HG03280 (cell line): ENCODE results near the gene SNRPA.
A peak's percentile ranks its signal among the peaks of the same experiment; 100 is the strongest.

Source experiments
- ATAC-seq: cut with Tn5 transposase; IDR thresholded peaks from one replicate; pipeline ENCODE4 v1.9.1; 2021; ENCODE audit warnings: mild to moderate bottlenecking, moderate library complexity; ENCODE audit not compliant: unreplicated experiment

The SNRPA gene

DNA sequence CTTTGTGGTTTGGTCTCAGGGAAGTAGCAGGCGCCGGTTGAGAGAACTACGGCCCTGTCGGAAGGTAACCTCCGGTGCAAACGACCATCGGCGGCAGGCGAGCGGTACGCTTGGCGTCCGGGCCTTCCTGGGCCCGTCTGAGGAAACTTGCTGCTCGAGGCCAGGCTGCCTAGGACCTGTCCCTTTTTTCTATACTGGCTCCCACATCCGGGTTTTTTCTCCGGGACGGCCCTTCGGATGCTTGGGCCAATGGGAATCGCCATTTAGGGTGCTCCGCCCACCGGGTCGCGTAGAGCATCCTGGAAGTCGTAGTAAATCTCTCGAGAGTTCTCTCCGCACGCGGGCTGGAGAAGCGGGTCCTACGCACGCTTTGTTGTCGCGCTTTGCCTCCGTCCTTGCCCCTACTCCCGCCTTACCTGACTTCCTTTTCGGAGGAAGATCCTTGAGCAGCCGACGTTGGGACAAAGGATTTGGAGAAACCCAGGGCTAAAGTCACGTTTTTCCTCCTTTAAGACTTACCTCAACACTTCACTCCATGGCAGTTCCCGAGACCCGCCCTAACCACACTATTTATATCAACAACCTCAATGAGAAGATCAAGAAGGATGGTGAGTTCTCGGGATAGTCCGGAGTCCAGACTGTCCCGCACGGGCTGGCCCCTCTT, at the start of gene SNRPA:
Gene SNRPA (plus strand): TSS at position 330 of the 664 bp plus-strand sequence. CDS start 206 bp downstream, at position 536.
- peak; percentile 53 for ATAC-seq

DNA sequence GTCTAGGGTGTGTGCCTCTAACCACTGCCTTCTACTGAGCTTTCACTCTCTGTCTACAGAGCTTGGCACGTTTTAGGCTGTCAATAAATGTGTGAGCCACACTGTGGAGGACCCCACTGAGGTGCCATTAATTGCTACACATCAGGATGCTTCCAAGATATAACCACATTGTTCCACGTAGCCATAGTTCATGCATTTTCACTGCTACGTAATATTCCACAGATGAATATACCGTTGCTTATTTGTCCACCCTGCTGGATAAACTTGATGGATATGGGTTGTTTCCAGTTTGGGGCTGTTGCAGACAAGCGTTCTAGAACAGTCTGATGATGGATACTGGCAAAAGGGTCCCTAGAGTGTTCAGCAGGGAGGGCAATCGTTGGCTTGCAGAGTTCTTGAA, 49.2 kb upstream of the SNRPA start:
- no peak for ATAC-seq

DNA sequence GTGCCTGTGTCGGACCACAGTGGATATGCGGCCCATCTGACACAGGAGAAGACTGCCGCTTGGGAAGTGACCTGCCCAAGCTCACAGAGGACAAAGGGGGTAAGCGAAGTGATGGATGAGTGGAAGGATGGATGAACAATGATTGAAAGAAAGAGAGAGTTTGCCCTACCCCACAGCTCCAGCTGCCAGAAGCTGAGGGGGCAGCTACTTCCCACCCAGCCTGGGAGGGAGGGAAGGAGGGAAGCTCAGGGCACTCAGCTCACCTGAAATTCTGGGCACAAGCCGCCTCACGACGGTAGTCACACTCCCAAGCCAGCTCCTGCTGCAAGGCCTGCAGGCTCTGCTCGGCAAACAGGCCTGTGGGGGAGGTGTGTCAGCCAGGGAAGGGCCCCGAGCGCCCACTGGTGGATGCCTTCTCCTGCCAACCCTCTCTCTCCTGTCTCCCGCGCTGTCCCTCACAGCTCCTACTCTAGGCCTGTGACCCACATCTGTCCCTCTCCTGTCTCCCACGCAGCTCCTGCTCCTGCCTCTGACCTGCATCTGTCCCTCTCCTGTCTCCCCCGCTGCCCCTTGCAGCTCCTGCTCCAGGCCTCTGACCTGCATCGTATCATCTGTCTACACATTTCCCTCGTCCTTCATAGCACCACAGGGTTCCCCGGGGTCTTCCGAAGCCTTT, 48.5 kb upstream of the SNRPA start:
- ATAC-seq: no peak

DNA sequence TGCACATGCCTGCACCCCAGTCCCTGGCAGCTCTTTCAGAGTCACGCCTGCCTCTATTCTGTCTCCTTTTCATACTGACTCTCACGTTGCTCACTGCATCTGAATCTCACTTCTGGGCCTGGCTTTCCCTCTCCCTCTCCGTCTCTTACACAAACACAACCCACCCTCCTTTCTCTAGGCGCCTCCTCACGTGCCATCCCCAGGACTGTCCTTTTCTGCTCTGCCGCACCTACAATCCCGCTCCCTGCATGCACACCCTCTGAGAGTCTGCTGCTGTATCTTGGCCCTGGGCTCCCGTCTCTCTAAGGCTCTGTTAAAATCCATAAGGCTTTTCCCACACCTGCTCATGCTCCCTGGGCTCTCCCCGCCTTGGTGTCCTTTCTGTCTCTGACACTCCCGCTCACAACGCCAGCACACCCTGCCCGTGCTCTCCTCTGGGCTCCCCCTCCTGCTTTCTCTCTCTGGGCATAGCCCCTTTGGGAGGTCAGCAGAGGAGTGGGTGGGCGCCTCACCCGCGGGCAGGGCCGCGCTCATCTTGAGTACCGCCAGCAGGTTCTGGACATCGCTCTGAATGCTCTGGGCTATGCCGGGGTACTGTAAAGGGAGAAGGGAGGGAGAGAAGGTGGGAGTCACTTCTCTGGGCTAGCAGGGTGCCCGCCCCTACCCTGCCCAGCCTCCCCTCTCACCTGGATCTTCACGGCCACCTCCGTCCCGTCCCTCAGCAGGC, 47.8 kb upstream of the SNRPA start:
- ATAC-seq: no peak

DNA sequence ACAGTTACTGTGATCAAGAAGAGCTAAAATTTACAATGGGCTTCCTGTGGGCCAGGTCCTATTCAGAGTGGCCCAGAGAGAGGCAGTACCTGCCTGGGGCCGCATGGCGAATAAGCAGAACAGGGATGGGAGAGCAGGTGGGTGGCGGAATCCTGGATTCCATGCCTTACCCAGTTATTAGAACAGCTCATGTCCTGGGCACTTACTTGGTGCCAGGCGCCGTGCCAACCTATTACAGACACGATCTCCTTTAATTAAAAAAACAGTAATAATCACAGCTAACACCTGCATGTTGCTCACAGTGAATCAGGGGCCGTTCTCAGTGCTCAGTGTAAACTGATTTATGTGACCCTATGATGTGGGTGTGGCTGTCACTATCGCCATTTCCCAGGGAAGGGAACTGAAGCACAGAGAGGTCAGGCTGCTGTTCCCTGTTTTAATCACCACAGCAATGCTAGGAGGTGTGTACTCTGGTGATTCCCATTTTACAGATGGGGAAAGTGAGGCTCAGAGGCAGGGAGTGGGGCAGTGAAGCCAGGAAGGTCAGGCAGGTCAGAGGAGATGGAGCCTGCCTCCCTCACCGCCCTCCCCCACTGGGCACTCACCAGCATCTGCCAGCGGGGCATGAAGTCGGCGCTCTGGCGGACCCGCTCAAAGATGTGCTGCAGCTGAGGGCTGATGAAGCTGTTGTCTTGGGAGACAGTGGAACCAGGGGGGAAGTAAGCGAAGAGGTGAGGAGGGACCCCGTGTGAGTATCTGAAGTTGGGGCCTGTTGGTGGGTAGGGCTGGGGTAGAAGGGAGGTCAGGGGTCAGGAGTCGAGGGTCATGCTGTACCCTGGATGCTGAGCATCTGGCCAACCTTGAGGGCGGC, 46.3 kb upstream of the SNRPA start:
- ATAC-seq: no peak

DNA sequence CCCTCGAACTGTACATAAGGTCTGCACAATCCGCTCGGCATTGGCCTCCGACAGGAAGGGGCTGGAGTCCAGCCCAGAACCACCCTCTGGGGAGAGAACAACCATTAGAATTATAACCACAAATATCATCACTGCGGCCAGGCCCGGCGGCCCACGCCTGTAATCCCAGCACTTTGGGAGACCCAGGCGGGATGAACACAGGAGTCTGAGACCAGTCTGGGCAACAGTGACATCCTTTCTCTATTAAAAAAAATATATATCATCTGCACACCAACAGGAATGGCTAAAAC, 45.7 kb upstream of the SNRPA start:
- ATAC-seq: no peak

DNA sequence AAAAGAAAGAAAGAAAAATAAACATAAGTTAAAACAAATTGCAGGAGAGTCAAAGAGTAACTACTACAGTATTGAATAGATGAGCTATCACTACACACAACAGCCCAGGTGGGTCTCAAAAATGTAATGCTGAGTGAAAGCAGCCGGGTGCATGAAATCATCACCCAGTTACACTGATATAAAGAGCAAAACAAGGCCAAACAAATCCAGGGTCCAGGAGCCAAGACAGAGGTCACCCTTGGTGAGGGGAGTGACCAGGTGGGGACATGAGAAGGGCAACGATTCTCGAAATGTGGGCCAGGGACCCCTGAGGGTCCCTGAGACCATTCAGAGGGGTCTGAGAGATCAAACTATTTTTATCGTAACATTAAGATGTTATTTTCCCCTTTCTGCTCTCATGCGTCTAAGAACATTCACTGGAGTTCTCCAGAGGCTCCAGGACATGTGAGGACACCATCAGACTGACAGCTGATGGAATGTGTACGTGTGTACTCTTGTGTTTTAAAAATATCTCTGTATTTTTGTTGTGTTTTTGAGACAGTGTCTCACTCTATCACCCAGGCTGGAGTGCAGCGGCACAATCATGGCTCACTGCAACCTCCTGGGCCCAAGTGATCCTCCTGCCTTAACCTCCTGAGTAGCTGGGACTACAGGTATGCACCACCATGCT, 44.9 kb upstream of the SNRPA start:
- ATAC-seq: no peak

DNA sequence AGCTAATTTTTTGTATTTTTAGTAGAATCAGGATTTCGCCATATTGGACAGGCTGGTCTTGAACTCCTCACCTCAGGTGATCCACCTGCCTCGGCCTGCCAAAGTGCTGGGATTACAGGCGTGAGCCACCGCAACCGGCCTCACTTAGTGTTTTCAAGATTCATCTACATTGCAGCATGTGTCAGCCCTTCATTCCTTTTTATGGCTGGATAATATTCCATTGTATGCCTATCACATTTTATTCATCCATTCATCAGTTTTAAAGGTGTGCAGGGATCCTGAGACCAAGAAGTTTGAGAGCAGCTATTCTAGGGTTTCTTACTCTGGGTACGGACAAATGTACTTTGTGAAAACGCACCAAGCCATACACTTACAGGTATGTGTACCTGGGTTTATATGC, 43.4 kb upstream of the SNRPA start:
- no peak for ATAC-seq

DNA sequence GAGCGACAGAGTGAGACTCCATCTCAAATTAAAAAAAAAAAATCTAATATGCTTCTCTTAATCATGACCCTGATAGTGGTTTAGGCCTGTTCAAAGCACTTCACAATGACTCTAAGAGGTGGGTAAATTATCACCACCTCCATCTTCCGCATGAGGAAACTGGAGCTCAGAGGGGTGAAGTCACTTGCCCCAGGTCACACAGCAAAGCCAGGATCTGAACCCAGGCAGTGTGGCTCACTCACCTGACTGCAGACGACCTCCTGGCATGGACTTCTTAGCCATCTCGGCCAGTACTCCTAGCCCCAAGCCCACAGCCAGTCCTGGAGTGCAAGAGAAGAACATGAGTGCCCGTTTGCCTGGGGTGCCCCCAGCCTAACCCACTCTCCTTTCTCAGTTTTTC, 41.2 kb upstream of the SNRPA start:
- ATAC-seq: no peak

DNA sequence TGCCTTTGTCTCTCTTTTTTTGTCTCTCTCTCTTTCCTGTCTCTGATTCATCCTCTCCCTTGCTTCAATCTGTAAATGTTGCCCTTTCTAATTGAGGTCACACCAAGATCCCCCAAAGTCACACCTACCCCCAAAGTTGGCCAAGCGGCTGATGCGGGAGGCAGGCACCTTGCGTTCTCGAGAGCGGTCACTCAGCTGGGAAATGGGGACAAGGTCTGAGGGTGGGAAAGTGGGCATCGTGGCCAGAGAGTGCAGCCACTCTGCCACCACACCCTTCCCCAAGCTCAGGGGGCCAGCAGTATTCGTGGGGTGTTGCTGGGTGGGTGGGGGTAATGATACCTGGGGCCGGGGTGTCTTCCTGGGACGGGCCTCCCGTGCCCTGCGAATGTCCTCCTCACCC, 37.1 kb upstream of the SNRPA start:
- no peak for ATAC-seq

DNA sequence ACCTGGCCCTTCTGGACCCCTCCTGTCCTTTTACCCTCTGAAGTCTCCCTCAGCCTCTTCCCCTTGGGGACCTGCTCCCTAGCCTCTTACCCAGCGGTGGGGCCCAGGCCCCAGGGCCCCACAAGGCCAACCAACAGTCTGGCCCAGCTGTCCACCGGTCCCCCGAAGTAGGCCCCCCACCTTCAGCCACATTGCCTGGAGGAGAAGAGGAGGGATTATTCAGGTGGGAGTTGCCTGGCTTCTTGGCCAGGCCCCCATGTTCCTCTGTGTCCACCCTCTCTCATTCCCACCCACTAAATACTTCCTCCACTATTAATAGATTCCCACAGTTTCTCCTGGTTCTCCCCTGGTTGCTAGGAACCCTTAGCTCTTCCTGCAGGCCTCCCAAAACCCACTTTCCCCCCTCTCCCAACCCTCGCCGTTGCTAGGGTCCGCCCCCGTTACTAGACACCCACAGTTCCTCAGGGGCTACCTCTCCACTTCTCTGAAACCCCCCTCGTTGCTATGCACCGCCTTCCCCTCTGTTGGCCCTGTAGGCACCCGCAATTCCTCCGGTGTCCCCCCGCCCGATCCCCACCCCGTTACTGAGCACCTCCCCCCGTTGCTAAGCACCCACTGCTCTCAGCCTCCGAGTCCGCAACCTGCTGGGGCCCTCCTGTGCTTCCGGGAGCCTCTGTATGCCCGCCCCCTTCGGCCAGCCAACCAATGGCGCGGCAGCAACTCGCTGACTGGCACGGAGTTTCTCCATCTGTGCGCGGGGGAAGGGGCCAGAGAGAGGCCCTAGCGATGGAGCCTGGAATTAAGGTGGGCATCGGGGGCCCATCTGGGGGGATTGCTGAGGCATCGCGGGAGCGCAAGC, 36.3 kb upstream of the SNRPA start:
- ATAC-seq: peak; percentile 54

DNA sequence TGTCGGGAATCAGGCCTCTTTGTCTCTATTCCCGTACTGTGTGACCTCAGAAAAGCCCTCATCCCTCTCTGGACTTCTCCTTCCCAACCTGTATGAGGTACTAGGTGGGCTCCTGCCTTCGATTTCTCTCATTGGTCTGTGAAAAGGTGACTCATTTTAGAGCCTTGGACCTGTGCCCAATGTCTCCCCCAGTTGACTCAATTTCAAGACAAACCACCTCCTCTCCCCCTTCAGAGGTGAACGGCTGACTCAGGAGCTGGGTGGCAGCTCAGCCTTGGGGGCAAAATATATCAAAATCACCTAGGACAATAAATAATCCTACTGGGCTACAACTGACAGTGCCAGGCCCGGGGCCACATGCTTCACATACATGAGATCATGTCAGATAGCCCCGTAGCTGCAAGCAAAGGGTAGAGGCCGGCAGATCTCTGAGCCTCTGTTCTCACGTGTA, 34.9 kb upstream of the SNRPA start:
- ATAC-seq: no peak

DNA sequence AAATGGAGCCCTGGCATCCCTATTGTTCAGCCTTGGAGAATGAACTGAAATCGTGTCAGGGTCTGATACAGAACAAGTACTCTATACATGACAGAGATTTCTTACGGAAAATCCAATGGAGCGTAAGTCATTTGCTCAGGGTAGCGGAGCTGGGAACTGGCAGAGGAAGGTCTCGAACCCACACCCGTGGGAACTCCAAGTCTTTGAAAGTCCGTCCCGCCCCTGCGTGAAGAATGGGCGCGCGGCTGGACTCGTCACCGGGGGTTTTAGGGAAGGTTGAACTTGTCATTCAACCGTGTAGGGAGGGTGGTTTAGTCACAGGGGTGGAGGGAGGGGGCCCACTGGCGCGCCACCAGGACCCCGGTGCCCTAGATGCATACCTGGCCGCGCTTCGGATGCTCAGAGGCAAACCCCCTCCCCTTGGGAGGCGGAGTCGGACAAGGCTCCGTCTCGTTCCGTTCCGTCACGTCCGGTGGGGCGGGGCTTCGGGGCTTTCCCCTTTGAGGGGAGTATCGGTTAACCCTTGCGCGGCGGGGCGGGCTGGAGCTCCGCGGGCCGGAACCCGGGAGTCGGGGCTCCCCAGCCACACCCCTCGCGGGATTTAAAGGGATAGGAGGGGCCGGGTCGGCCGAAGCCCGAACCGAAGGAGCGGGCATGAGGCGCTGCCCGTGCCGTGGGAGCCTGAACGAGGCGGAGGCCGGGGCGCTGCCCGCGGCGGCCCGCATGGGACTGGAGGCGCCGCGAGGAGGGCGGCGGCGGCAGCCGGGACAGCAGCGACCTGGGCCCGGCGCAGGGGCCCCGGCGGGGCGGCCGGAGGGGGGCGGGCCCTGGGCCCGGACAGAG, 34.3 kb upstream of the SNRPA start, which contains the start of the genes COQ8B and ITPKC:
Gene COQ8B (minus strand): TSS at position 405 of the 843 bp plus-strand sequence. CDS start 2,254 bp downstream, outside the sequence.
Gene ITPKC (plus strand): TSS at position 631 of the 843 bp plus-strand sequence. CDS start 24 bp downstream, at position 655.
- peak; percentile 77 for ATAC-seq

DNA sequence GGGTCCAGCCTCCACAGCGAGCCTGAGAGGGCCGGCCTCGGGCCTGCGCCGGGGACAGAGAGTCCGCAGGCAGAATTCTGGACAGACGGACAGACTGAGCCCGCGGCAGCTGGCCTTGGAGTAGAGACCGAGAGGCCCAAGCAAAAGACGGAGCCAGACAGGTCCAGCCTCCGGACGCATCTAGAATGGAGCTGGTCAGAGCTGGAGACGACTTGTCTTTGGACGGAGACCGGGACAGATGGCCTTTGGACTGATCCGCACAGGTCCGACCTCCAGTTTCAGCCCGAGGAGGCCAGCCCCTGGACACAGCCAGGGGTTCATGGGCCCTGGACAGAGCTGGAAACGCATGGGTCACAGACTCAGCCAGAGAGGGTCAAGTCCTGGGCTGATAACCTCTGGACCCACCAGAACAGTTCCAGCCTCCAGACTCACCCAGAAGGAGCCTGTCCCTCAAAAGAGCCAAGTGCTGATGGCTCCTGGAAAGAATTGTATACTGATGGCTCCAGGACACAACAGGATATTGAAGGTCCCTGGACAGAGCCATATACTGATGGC, 33.6 kb upstream of the SNRPA start:
- ATAC-seq: no peak

DNA sequence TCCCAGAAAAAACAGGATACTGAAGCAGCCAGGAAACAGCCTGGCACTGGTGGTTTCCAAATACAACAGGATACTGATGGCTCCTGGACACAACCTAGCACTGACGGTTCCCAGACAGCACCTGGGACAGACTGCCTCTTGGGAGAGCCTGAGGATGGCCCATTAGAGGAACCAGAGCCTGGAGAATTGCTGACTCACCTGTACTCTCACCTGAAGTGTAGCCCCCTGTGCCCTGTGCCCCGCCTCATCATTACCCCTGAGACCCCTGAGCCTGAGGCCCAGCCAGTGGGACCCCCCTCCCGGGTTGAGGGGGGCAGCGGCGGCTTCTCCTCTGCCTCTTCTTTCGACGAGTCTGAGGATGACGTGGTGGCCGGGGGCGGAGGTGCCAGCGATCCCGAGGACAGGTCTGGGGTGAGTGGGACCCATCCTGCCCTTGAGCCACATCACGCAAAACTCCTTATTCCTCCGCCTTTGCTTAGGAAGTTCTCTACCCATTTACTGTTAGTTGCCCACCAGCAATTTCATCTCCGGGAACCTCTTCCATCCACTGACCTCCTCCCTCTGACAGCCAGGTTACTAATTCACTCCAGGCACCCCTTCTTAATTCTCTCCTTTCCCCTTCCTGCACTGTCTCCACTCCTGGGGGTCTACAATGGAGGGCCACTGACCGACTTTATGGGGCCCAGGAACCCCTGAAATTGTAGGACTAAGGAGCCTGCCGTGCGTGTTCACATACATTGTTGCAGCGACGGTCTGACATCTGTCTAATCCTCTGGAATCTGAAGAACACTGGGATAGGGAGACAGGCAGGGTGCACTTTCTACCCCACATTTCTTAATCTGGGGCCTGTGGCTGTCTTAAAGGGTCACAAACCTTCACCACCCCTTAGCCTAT, 32.9 kb upstream of the SNRPA start:
- no peak for ATAC-seq

DNA sequence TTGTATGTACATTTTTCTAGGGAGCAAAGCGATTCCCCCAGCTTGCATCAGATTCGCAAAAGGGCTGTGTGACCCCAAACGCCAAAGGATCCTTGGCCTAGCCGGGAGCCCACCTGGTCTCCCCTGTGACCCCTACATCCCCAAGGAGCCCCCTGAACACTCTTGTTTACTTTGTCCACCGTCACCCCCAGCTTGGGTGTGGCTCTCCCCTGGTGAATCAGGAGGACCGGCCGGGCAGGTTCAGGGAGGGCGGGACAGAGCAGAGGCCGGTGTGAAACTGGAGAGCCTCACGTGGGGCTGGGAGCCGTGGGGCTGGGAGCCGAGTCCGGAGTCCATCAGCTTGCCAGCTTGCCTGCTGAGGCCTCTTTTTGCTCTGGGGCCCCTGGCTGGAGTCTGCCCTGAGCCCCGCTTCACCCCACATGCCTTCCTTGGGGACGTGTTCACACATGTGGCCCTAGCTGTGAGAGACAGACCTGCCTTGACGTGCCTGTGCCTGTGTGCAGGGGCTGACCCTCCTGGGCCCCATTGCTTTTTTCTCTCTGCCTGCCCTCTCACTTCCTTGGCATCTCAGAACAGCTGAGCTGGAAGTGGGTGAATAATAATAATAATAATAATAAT, 32.1 kb upstream of the SNRPA start:
- ATAC-seq: no peak

DNA sequence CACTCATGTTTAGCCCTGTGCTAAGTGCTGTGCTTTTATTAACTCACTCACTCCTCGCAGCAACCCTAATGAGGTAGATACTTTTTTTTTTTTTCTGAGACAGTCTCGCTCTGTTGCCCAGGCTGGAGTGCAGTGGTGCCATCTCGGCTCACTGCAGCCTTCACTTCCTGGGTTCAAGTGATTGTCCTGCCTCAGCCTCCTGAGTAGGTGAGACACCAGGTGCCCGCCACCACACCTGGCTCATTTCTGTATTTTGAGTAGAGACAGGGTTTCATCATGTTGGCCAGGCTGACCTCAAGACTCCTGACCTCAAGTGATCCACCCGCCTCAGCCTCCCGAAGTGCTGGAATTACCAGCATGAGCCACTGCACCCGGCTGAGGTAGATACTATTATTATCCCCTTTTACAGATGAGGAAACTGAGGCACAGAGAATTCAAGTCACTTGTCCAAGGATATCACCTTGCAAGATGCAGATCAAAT, 31.5 kb upstream of the SNRPA start:
- ATAC-seq: no peak
